Endothelial cell of umbilical vein (primary cell): Measurements from ENCODE around the gene ACOX3.

ENCODE experiments used
- CTCF ChIP-seq, 2 donors: IDR thresholded peaks; 1 replicate in 1 of 2; 2 replicates in 1 of 2; pipeline ENCODE4 v1.5.1; 2011; ENCODE audit warnings: low read length in 2 of 2, mild to moderate bottlenecking in 2 of 2, moderate library complexity in 2 of 2, control low read depth in 1 of 2, inconsistent platforms in 1 of 2, low read depth in 1 of 2; ENCODE audit not compliant: insufficient read depth in 1 of 2; ENCODE audit errors: extremely low read depth in 1 of 2
- EZH2 ChIP-seq: IDR thresholded peaks from 2 replicates; pipeline ENCODE4 v1.6.1; 2012; ENCODE audit warnings: borderline replicate concordance, low read depth, mild to moderate bottlenecking, moderate library complexity, low read length, inconsistent platforms; ENCODE audit not compliant: severe bottlenecking
- MAX ChIP-seq: IDR thresholded peaks from 2 replicates; pipeline ENCODE4 v1.6.1; 2011; ENCODE audit not compliant: insufficient read depth, insufficient read length

- TF ChIP-seq CTCF (IDR thresholded peaks at IDR 0.05; ENCODE audit: extremely low read depth in 1 of 2, insufficient read depth in 1 of 2, low read depth in 1 of 2, low read length in 2 of 2) (no peak), MAX (no peak), EZH2 (no peak)
Observed at GRCh38 chr4:8414377-8414776, 26.1 kb downstream of the ACOX3 start.
